AG09319 (cell line): ENCODE data around the gene BAZ2B.
A peak's percentile ranks its signal among the peaks of the same experiment; 100 is the strongest.

ENCODE experiments used
- DNase-seq: peaks from one replicate; pipeline ENCODE4 v3.0.0-alpha.2; 2010; ENCODE audit warnings: low read depth; ENCODE audit errors: extremely low read depth
- TF ChIP-seq, protein P1 (sequence below): IDR thresholded peaks from 2 replicates; pipeline ENCODE4 v1.5.1; 2011; ENCODE audit warnings: low read depth, mild to moderate bottlenecking, inconsistent platforms, low read length, moderate library complexity

The BAZ2B gene

DNA sequence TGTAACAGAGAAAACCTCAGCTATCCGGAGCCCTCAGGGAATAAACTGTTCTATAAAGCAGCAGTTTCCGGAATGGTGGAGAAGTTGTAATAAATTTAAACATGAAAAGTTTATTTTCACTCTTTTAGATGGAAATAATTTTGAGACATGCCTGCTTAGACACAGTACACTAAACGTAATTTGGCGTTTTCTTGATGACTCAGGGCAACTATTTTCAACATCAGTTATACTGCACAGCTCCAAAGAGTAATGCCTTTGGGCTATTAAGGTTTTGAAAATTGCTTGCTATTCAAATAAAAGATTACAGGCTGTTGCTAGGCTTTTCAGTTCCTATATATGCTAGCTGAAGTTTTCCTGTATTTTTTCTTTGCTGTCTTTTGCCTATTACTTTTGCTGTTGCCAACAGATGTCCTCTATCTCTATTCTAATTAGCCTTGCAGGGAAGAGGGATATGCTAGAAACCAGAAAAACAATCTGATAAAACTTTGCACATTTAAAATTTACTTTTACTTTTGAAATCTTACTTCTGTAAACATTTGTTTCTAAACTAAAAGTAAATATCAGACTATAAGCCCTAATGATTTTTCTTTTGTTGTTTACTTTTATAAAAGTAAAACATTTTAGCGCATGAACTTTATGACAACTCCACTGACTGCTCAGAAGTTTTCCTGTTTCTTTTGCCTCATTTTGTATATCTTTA lies 216.5 kb downstream of the BAZ2B start:
- peak; percentile 8 for DNase-seq
- TF ChIP-seq, protein P1, sequence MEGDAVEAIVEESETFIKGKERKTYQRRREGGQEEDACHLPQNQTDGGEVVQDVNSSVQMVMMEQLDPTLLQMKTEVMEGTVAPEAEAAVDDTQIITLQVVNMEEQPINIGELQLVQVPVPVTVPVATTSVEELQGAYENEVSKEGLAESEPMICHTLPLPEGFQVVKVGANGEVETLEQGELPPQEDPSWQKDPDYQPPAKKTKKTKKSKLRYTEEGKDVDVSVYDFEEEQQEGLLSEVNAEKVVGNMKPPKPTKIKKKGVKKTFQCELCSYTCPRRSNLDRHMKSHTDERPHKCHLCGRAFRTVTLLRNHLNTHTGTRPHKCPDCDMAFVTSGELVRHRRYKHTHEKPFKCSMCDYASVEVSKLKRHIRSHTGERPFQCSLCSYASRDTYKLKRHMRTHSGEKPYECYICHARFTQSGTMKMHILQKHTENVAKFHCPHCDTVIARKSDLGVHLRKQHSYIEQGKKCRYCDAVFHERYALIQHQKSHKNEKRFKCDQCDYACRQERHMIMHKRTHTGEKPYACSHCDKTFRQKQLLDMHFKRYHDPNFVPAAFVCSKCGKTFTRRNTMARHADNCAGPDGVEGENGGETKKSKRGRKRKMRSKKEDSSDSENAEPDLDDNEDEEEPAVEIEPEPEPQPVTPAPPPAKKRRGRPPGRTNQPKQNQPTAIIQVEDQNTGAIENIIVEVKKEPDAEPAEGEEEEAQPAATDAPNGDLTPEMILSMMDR, result no peak

DNA sequence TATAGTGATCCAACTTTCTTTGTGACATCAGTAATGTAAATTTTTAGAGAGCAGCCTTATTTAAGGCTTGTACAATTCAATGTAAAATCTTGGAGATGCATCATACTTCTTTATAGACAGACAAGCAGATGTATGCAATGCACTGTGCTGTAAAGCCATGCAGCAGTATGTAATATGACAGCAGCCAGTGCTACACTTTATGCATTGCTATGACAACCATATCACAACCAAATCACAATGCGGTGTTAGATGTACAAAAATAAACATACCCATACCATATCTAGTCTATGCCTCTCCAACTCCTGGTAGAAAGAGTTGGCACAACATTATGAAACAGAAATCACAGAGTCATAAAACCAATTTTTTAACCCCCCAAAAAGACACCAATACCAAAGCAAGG lies 219.5 kb downstream of the BAZ2B start:
- TF ChIP-seq, protein P1, result no peak
- no peak for DNase-seq

DNA sequence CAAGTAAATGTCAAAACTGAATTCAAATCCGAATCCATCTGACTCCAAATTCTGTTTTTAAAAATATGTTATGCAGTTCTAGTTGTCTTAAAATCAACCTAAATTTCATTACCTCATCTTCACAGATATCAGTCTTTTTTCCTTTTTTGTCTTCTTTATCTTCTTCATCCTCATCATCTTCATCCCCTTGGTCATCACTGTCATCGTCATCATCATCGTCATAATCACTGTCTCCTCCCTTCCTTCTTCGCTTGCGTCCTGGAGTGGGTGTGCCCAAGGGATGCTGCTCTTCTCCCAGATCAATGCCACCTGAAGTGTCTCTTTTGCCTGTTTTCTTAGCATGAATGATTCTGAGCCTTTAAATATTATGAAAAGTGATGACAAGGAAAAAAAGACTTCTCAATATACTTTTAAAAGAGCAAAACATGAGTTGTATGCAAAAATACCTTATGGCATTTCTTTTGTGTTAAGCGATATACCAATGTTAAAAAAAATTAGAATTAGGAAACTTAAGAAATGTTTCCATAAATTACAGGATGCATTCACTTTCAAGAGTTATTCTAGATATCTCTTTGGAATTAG lies 233.8 kb downstream of the BAZ2B start:
- TF ChIP-seq, protein P1, result no peak
- DNase-seq, result no peak

DNA sequence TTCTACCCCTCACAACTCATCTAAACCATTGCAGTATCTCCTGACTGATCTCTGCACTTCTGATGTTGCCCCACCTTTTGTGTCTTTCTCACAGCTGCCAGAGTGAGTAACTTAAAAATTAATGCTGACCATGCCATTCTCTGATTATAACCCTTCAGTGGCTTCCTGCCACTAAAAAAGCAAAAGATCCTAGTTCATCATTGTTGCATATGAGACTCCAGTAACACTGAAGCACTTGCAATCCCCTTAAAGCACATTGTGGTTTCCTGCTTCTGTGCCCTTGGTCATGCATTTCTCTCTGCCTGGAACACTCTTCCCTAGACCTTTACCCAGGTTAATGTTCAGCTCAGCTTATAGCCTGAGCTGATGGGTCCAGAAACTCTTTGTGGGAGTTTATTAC lies 234.8 kb downstream of the BAZ2B start:
- TF ChIP-seq, protein P1, result no peak
- DNase-seq, result no peak

DNA sequence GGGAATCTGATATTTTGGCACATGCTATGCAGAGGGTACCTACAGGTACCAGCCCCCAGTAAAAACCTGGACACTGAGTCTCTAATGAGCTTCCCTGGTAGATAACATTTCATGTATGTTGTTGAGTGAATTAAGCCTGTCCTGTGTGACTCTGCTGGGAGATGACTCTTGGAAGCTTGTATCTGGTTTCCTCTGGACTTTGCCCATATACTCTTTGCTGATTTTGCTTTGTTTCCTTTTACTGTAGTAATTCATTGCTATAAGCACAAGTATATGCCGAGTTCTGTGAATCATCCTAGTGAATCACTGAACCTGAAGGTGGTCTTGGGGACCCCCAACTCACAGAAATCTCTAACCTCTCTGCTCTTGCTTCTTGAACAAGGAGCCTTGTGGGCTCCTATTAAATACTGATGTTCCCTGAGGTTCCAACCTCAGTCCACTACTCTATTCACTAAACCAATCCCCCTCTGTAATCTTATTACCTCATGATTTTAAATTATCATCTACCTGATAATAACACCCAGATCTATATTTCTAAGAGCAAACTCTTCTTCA lies 235.6 kb downstream of the BAZ2B start:
- no peak for DNase-seq
- TF ChIP-seq, protein P1, result no peak

DNA sequence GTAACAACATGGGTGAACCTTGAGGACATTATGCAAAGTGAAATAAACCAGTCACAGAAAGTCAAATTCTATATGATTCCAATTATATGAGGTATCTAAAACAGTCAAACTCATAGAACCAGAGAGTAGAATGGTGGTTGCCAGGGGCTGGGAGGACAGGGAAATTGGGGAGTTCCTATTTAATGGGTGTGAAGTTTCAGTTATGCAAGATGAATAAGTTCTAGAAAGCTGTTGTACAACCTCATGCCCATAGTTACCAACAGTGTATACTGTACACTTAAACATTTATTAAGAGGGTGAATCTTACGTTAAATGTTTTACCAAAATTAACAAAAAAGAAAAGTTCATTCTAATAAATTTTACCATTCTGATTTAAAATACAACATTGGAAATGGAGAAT lies 237.2 kb downstream of the BAZ2B start:
- DNase-seq, result no peak
- TF ChIP-seq, protein P1, result no peak

DNA sequence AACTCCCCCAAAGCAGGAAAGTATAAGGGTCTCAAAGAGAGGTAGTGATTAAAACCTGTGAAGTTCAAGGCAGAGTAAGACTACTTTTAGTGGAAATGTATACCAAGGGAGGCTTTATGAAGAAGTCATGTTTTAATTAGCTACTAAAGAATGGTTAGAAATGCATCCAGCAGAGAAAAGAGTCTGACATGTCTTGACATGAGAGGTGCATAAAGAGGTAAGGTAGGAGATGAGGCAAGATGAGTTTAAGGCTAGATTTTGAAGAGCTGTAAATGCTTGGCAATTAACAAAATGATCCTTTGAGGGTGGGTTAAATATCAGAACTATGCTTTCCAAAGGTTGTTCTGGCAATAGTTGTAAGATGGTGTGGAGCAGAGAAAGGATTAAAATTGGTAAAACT lies 241.1 kb downstream of the BAZ2B start:
- TF ChIP-seq, protein P1, result no peak
- DNase-seq, result no peak
